Astrocyte of the cerebellum (primary cell): Measurements from ENCODE around the gene KRT4.

Experiments used
- DNase-seq: peaks from one replicate; pipeline ENCODE4 v3.0.0-alpha.2; 2011; ENCODE audit warnings: low read depth
- H3K4me3 ChIP-seq: 2 replicates; pipeline ENCODE4 v1.5.1; 2011; ENCODE audit warnings: mild to moderate bottlenecking, low read depth, low read length, moderate library complexity
- in situ Hi-C: cut with HindIII; loops from 2 replicates; pipeline ENCODE4 v1.10.0; 2017; ENCODE audit warnings: low sequenced_read_pairs
- TF ChIP-seq, protein P1 (sequence below): IDR thresholded peaks from 2 replicates; pipeline ENCODE4 v1.5.1; 2012; ENCODE audit warnings: low read length, low read depth, moderate library complexity, mild to moderate bottlenecking; ENCODE audit errors: missing control alignments

KRT4 gene

GRCh38 chr12:52809166-52809565 lies 4.8 kb downstream of the KRT4 start:
- no peak overlapping the region for H3K4me3 ChIP-seq
- in situ Hi-C loops = no loop called here
- no peak for DNase-seq
- TF ChIP-seq, protein P1, sequence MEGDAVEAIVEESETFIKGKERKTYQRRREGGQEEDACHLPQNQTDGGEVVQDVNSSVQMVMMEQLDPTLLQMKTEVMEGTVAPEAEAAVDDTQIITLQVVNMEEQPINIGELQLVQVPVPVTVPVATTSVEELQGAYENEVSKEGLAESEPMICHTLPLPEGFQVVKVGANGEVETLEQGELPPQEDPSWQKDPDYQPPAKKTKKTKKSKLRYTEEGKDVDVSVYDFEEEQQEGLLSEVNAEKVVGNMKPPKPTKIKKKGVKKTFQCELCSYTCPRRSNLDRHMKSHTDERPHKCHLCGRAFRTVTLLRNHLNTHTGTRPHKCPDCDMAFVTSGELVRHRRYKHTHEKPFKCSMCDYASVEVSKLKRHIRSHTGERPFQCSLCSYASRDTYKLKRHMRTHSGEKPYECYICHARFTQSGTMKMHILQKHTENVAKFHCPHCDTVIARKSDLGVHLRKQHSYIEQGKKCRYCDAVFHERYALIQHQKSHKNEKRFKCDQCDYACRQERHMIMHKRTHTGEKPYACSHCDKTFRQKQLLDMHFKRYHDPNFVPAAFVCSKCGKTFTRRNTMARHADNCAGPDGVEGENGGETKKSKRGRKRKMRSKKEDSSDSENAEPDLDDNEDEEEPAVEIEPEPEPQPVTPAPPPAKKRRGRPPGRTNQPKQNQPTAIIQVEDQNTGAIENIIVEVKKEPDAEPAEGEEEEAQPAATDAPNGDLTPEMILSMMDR = no peak

DNA sequence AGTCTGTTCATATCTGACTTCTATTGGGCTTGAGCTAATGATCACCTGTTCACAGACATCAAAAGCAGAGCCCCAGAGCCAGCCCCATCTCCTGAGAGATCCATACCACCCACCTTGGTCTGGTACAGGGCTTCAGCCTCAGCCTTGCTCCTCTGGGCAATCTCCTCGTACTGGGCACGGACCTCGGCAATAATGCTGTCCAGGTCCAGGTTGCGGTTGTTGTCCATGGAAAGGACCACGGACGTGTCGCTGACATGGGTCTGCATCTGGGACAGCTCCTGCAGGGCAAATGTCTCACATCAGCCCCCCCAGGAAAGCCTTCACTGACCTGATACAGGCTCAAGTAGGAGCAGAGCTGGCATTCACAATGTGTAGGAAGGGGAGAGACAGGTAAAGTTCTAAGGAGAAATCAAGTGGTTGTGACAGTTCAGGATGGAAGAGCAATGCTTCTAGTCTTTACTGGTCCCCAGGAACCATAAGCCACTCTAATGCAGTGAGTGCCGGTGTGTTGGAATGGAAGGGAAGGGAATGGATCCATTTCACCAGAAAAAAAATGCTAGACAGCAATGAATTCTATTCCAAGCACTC lies 5.2 kb downstream of the KRT4 start:
- TF ChIP-seq, protein P1 = no peak
- in situ Hi-C loops = no loop called here
- H3K4me3 ChIP-seq = no peak overlapping the region
- DNase-seq = no peak

DNA sequence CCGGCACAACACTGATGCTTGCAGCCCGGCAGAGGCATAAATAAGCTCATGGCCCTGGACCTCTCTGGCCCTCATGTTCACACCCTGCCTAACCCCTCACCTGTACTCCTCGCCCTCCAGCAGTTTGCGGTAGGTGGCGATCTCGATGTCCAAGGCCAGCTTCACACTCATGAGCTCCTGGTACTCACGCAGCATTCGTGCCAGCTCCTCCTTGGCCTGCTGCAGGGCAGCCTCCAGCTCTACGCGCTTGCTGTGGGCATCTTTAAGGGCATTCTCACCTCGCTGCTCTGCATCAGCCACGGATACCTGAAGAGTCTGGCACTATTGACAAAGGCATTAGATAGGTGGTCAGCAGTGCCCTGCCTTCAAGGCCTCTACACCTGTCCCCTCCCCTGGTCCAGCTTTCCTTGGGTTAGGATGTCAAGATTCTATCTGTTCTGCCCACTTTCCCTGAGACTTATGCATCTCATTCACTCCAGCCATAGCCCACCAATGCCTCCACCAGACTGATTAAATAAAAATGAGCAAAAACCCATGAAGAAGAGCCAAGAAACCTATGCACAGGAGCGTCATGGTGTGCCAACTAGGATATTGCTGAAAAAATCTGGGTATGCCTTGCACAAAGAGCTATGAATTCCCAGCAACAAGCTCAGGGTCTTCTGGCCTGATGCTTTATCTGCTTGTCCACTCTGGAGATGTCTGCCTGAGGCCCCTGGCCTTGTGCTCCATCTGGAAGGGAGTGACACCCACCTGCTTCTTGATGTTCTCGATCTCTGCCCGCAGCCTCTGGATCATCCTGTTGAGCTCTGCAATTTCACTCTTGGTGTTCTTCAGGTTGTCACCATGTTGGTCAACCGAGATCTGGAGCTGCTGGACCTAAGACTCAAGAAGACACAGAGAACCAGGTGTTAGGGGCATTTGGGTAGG lies 6.1 kb downstream of the KRT4 start:
- DNase-seq = no peak
- H3K4me3 ChIP-seq = no peak overlapping the region
- in situ Hi-C loops = no loop called here
- TF ChIP-seq, protein P1 = no peak

DNA sequence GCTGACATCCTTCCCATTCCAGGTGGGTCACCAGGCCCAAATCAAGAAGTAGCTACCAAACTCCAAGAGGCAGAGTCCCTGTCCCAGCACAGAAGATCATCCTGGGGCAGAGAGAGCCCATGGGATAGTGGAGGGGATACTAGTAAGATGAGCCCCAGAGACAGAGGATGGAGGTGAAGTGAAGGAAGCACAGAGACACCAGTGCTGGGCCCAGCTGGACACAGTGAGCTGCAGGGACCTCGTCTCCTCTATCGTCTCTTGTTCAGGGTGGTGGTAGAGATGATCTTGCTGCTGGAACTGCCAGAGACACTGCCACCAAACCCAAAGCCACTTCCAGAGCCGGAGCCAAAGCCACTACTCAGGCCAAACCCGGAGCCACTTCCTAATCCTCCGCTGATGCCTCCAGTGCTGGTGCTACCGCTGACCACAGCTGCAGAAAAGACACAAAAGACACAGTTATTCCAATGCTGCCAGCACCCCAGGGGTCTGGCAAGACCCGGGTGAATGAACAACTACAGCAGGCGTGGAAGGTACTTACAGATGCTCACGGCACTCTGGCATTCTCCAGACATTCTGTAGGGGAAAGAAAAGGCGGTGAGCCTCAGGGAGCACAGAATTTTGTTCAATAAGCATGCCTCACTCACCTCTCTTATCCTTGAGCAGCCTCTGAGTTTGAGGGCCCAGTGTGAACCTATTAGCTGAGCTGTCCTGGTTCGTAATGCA lies 6.9 kb downstream of the KRT4 start:
- no peak for DNase-seq
- H3K4me3 ChIP-seq = no peak overlapping the region
- TF ChIP-seq, protein P1 = no peak
- in situ Hi-C loops = no loop called here

DNA sequence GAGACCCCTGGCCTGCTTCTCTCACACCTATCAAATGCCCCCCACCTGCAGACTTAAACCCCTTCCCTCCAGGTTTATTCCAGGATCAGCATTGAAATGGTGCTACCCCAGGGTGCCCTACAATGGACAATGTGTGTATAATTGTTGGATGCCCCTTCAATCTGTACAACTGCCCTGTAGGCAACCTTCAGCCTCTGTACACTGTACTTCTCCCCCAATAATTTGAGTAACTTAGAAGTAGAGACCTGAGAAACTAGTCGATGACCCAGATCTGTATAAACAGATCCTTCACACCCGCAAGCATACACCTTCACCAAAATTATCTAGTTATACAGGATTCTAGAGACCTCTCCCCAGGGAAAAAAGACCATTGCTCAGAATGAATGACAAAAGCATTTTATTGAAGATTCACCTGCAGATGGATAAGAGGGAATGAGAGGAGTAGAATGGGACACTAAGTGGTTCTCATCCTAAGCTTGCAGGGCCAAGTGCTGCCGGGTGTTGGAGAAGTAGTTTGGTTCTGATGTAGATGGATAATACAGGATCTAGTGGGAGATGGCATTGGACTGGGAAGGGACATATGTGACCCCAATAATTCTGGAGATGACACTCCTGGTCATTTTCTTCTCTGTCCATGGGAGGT lies 7.6 kb downstream of the KRT4 start:
- TF ChIP-seq, protein P1 = no peak
- in situ Hi-C loops = no loop called here
- H3K4me3 ChIP-seq = no peak overlapping the region
- DNase-seq = no peak

DNA sequence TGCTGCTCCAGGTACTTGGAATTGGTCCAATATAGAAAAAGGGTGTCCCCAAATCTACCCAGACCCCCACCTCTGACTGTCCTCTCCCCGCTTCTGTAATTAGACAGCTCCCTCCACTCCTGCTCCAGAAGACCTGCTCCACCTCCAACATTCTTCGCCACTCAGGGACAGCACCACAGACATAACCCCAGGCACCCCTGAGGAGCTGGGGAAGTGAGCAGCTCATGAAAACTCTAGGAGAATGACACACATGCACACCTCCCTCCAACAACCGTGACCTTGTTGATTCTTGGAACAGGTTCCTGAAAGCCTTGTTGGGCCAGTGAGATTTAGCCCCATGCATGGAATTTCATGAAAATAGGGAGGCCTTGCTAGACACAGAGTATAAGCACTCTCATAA lies 8.2 kb downstream of the KRT4 start:
- in situ Hi-C loops = no loop called here
- H3K4me3 ChIP-seq = no peak overlapping the region
- TF ChIP-seq, protein P1 = no peak
- no peak for DNase-seq
